SK-N-SH treated with all-trans-retinoic acid at 6 μM for 48 hours (cell line): Measurements from ENCODE around the gene TSGA10IP.

Source experiments
- ATAC-seq: fragments of 200-7000 bp; cut with Tn5 transposase; 3 replicates; pipeline ENCODE4 v1.9.1; 2020; ENCODE audit warnings: mild to moderate bottlenecking, moderate library complexity
- ARNTL ChIP-seq: fragments of 450-650 bp; formaldehyde crosslinking; IDR thresholded peaks from 2 replicates; pipeline ENCODE4 v1.5.0; 2020; ENCODE audit warnings: low read depth, mild to moderate bottlenecking, moderate library complexity, borderline replicate concordance
- CREB5 ChIP-seq: fragments of 250-450 bp; sonication (Bioruptor Pico); IDR thresholded peaks from 2 replicates; pipeline ENCODE4 v1.5.1; 2020; ENCODE audit warnings: low read depth, mild to moderate bottlenecking, moderate library complexity
- ESRRG ChIP-seq: fragments of 250-450 bp; sonication (Bioruptor Pico); IDR thresholded peaks from 2 replicates; pipeline ENCODE4 v1.6.1; 2021; ENCODE audit warnings: mild to moderate bottlenecking
- GLIS3 ChIP-seq: fragments of 250-450 bp; sonication (Bioruptor Pico); IDR thresholded peaks from 2 replicates; pipeline ENCODE4 v1.5.0; 2020; ENCODE audit warnings: mild to moderate bottlenecking, moderate library complexity
- ISL1 ChIP-seq: fragments of 250-450 bp; sonication (Bioruptor Pico); IDR thresholded peaks from 2 replicates; pipeline ENCODE4 v2.1.2; 2022; ENCODE audit warnings: mild to moderate bottlenecking, moderate library complexity
- OSR1 ChIP-seq: fragments of 250-450 bp; sonication (Bioruptor Pico); IDR thresholded peaks from 2 replicates; pipeline ENCODE4 v1.8.0; 2022; ENCODE audit warnings: moderate library complexity, mild to moderate bottlenecking, inconsistent platforms
- RARB ChIP-seq: fragments of 250-450 bp; sonication (Bioruptor Pico); IDR thresholded peaks from 2 replicates; pipeline ENCODE4 v1.8.0; 2021; ENCODE audit warnings: mild to moderate bottlenecking, moderate library complexity
- SNAI2 ChIP-seq: fragments of 250-450 bp; sonication (Bioruptor Pico); IDR thresholded peaks from 2 replicates; pipeline ENCODE4 v1.5.0; 2020; ENCODE audit warnings: mild to moderate bottlenecking, moderate library complexity
- TOX ChIP-seq: fragments of 250-450 bp; sonication (Bioruptor Pico); IDR thresholded peaks from 2 replicates; pipeline ENCODE4 v1.8.0; 2021; ENCODE audit warnings: mild to moderate bottlenecking, moderate library complexity, borderline replicate concordance
- TSHZ2 ChIP-seq: fragments of 250-450 bp; sonication (Bioruptor Pico); IDR thresholded peaks from 2 replicates; pipeline ENCODE4 v1.5.0; 2020; ENCODE audit warnings: mild to moderate bottlenecking, moderate library complexity
- ZC3H10 ChIP-seq: fragments of 250-450 bp; sonication (Bioruptor Pico); IDR thresholded peaks from 2 replicates; pipeline ENCODE4 v1.5.1; 2021; ENCODE audit warnings: mild to moderate bottlenecking, moderate library complexity
- ZFP3 ChIP-seq: fragments of 250-450 bp; sonication (Bioruptor Pico); IDR thresholded peaks from 2 replicates; pipeline ENCODE4 v1.5.0; 2020; ENCODE audit warnings: mild to moderate bottlenecking, moderate library complexity
- ZNF565 ChIP-seq: fragments of 450-650 bp; formaldehyde crosslinking; conservative IDR thresholded peaks from 2 replicates; pipeline ENCODE4 v1.5.0; 2020; ENCODE audit warnings: low read depth, mild to moderate bottlenecking, moderate library complexity
- ZNF8 ChIP-seq: fragments of 450-650 bp; formaldehyde crosslinking; IDR thresholded peaks from 2 replicates; pipeline ENCODE4 v1.5.0; 2020; ENCODE audit warnings: mild to moderate bottlenecking, moderate library complexity
- TF ChIP-seq, protein P1 (sequence below): fragments of 250-450 bp; sonication (Bioruptor Pico); IDR thresholded peaks from 2 replicates; pipeline ENCODE4 v1.8.0; 2020; ENCODE audit warnings: mild to moderate bottlenecking, moderate library complexity, borderline replicate concordance
- TF ChIP-seq, protein P2 (sequence below): fragments of 250-450 bp; sonication (Bioruptor Pico); IDR thresholded peaks from 2 replicates; pipeline ENCODE4 v1.5.1; 2021; ENCODE audit warnings: mild to moderate bottlenecking, moderate library complexity
- TF ChIP-seq, protein P3 (sequence below): fragments of 250-450 bp; sonication (Bioruptor Pico); IDR thresholded peaks from 2 replicates; pipeline ENCODE4 v1.8.0; 2021; ENCODE audit warnings: low read depth, mild to moderate bottlenecking, moderate library complexity, borderline replicate concordance

Gene TSGA10IP

GRCh38 chr11:65937766-65938165 is 7.5 kb upstream of the TSGA10IP start:
- TF ChIP-seq, protein P1, sequence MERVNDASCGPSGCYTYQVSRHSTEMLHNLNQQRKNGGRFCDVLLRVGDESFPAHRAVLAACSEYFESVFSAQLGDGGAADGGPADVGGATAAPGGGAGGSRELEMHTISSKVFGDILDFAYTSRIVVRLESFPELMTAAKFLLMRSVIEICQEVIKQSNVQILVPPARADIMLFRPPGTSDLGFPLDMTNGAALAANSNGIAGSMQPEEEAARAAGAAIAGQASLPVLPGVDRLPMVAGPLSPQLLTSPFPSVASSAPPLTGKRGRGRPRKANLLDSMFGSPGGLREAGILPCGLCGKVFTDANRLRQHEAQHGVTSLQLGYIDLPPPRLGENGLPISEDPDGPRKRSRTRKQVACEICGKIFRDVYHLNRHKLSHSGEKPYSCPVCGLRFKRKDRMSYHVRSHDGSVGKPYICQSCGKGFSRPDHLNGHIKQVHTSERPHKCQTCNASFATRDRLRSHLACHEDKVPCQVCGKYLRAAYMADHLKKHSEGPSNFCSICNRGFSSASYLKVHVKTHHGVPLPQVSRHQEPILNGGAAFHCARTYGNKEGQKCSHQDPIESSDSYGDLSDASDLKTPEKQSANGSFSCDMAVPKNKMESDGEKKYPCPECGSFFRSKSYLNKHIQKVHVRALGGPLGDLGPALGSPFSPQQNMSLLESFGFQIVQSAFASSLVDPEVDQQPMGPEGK (CRISPR knock-in tag): no peak
- TF ChIP-seq ESRRG (CRISPR knock-in tag) (no peak), OSR1 (CRISPR knock-in tag) (no peak), ZNF8 (no peak), ISL1 (no peak)
- ATAC-seq: no peak

- peak; percentile 31; the same call in 2 of the 3 replicates for ATAC-seq
- no peak for TF ChIP-seq SNAI2 (CRISPR knock-in tag)
- no peak for TF ChIP-seq ESRRG (CRISPR knock-in tag)
- TF ChIP-seq CREB5 (CRISPR knock-in tag): no peak
Observed at GRCh38 chr11:65941720-65942310, 3.5 kb upstream of the TSGA10IP start.

DNA sequence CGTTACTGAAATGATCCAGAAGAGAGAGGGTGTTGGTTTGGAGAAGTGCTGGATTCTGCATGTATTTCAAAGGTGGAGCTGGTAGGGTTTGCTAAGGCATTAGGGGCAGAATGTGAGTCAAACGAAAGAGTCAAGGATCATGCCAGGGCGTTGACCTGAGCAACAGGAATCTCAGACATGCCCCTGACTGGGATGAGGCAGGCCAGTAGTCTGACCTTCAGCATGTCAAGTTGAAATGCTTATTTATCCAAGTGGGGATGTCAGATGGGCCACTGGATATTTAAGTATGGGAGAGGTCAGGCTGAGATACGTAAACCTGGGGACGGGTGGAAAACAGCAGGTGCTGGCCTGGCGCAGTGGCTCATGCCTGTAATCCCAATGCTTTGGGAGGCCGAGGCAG is 2.7 kb upstream of the TSGA10IP start:
- no peak for ATAC-seq
- TF ChIP-seq, protein P1 (CRISPR knock-in tag): no peak
- TF ChIP-seq, protein P2, sequence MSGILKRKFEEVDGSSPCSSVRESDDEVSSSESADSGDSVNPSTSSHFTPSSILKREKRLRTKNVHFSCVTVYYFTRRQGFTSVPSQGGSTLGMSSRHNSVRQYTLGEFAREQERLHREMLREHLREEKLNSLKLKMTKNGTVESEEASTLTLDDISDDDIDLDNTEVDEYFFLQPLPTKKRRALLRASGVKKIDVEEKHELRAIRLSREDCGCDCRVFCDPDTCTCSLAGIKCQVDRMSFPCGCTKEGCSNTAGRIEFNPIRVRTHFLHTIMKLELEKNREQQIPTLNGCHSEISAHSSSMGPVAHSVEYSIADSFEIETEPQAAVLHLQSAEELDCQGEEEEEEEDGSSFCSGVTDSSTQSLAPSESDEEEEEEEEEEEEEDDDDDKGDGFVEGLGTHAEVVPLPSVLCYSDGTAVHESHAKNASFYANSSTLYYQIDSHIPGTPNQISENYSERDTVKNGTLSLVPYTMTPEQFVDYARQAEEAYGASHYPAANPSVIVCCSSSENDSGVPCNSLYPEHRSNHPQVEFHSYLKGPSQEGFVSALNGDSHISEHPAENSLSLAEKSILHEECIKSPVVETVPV (CRISPR knock-in tag): no peak
- TF ChIP-seq ZC3H10 (CRISPR knock-in tag) (no peak), ZNF565 (no peak), ZNF8 (no peak), ARNTL (CRISPR knock-in tag) (no peak), TOX (no peak), GLIS3 (CRISPR knock-in tag) (no peak), ESRRG (CRISPR knock-in tag) (no peak), RARB (no peak), TSHZ2 (no peak), ZFP3 (CRISPR knock-in tag) (no peak)
- TF ChIP-seq, protein P3, sequence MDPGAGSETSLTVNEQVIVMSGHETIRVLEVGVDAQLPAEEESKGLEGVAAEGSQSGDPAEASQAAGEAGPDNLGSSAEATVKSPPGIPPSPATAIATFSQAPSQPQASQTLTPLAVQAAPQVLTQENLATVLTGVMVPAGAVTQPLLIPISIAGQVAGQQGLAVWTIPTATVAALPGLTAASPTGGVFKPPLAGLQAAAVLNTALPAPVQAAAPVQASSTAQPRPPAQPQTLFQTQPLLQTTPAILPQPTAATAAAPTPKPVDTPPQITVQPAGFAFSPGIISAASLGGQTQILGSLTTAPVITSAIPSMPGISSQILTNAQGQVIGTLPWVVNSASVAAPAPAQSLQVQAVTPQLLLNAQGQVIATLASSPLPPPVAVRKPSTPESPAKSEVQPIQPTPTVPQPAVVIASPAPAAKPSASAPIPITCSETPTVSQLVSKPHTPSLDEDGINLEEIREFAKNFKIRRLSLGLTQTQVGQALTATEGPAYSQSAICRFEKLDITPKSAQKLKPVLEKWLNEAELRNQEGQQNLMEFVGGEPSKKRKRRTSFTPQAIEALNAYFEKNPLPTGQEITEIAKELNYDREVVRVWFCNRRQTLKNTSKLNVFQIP: no peak

GRCh38 chr11:65944191-65944590 is 1.1 kb upstream of the TSGA10IP start:
- TF ChIP-seq, protein P3: no peak
- TF ChIP-seq SNAI2 (CRISPR knock-in tag): no peak
- TF ChIP-seq RARB: no peak
- no peak for TF ChIP-seq ZFP3 (CRISPR knock-in tag)
- no peak for ATAC-seq
